Cerebellar nuclear complex (tissue), 1 donor: ENCODE results near the gene KCNH3.
"Not testable (repeated sequence)": the region's sequence is repeated elsewhere in the genome, so short reads cannot be mapped to it uniquely, and the experiment has no call there.

ENCODE experiments used
- DNase-seq, 2 experiments: peaks; one replicate each; lab custom pipeline; 2025; lab: John Stamatoyannopoulos, UW

The KCNH3 gene, protein sequence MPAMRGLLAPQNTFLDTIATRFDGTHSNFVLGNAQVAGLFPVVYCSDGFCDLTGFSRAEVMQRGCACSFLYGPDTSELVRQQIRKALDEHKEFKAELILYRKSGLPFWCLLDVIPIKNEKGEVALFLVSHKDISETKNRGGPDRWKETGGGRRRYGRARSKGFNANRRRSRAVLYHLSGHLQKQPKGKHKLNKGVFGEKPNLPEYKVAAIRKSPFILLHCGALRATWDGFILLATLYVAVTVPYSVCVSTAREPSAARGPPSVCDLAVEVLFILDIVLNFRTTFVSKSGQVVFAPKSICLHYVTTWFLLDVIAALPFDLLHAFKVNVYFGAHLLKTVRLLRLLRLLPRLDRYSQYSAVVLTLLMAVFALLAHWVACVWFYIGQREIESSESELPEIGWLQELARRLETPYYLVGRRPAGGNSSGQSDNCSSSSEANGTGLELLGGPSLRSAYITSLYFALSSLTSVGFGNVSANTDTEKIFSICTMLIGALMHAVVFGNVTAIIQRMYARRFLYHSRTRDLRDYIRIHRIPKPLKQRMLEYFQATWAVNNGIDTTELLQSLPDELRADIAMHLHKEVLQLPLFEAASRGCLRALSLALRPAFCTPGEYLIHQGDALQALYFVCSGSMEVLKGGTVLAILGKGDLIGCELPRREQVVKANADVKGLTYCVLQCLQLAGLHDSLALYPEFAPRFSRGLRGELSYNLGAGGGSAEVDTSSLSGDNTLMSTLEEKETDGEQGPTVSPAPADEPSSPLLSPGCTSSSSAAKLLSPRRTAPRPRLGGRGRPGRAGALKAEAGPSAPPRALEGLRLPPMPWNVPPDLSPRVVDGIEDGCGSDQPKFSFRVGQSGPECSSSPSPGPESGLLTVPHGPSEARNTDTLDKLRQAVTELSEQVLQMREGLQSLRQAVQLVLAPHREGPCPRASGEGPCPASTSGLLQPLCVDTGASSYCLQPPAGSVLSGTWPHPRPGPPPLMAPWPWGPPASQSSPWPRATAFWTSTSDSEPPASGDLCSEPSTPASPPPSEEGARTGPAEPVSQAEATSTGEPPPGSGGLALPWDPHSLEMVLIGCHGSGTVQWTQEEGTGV

DNA sequence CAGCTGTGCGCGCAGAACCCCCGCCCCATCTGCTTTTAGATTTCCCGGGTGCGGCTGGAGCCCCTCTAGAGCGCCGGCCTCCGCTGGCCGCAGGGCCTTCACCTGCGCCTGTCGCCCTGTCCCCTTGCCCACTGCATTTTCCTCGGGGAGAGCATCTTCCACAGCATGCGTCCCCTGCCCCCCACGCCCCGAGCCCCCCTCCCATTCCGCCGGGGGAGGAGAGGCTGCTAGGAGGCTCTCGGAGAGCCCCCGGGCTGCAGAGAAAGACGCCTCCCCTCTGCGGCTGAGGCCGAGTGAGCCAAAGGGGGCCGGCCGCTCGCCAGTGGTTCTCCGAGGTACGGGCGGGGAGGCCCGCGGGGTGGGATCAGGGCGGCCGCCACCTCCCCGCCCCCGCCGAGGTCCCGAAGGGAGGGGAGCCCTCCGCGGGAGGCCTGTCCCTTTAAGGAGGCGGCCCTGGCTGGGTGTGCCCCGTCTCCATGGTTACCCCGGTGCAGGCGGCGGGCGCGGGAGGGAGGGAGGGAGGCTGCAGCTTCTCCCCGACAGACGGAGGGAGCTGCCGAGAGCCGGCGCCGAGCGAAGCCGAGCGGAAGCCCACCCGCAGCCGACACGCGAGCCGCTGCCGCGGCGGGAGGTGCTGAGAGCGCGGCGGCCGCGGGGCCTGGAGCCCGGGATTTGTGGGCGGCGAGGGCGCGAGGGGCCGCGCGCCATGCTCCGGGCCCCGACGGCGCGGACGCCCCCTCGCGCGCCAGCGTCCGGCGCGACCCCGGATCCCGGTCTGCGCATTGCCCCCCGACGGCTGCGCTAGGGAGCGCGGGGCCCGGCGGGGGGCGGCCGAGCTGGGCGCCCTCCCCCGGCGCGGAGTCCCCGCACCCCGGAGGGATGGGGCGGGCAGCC is at the start of gene KCNH3:
KCNH3 (plus strand) TSS at position 521 of the 894 bp plus-strand sequence. CDS start 387 bp downstream, outside the sequence.
- peak in 1 of 2 experiments; percentile 19 for DNase-seq

- no peak for DNase-seq
Measured at GRCh38 chr12:49489154-49489553, 49.7 kb upstream of the KCNH3 start.

GRCh38 chr12:49489720-49490119 is 49.1 kb upstream of the KCNH3 start:
- DNase-seq: no peak

GRCh38 chr12:49491823-49492222 is 47.0 kb upstream of the KCNH3 start:
- no peak for DNase-seq

DNA sequence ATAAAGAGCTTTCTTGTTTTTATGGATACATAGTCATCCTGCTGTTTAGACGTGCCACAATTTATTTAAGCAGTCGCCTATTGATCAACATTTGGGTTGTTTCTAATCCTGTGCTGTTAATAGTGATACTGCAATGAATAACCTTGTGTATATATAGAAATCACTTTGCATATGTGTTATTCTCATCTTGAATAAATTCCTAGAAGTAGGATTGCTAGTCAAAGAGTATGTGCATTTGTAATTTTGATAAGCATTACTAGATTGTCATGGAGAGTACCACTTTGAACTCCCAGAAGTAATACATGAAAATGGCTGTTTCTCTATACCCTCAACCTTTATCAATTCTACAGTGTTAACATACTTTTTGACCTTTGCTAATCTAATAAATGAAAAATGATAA is 44.9 kb upstream of the KCNH3 start:
- no peak for DNase-seq

DNA sequence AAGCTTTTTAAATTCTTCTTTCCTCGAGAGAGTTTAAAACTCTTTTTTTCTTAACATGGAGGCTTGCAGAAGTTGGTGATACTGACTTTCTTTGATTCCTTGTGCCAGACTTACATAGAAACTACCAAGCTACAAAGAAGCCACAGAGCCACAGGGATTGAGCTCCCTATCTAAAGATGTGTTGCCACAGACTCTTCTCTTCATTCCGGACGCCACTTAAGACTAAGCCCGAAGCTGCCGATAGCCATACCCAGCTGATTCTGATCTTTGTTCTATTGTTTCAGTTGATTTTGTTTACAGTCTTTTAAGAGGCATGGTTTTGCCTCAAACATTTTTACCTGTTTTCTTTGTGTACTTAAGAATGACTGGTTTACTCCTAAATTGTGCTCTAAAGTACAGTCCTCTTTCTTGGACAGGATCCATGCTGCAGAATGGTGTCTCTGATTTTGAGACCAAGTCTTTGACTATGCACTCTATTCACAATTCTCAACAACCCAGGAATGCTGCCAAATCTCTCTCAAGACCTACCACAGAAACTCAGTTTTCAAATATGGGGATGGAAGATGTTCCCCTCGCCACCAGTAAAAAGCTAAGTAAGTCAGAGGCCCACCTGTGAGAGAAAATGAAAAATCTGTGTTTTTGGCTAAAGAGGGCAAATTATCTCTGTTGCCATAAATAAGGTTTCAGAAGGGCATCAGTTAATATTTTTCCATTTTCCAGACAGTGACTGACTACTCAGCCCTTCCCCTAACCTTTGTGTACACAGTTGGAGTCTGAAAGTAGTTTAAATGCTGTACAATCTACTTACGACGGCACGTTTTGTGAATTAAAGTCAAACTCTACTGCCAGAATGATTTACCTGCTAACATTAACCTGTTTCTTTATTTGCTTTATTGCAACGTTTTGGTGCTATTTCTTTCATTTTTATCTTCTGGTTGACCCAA is 42.1 kb upstream of the KCNH3 start:
- DNase-seq: no peak

GRCh38 chr12:49501895-49502294 is 36.9 kb upstream of the KCNH3 start:
- DNase-seq: no peak

- DNase-seq: no peak
Measured at GRCh38 chr12:49502590-49502989, 36.2 kb upstream of the KCNH3 start.

DNA sequence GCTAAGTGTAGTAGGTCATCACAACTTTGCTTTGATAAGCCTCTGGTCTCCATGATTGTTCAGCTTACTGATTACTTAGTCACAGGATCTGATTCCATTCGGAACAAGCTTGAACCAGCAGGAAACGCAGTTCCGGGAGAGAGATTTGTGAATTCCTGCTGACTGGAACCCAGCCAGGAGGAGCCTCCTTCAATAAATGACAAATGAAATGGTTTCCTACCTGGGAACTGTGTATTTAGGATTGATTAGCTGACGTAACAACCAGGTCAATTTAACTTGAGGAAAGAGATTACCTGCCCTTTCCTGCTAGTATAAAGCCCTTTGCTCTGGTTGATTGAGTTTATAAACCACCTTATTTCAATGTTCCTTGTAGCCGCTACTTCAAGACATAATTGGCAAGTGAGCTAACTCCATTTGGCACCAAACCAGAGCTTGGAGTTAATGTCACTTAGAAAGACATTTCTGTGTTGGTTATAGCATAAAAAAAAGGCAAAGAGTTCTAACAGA is 35.1 kb upstream of the KCNH3 start:
- no peak for DNase-seq

DNA sequence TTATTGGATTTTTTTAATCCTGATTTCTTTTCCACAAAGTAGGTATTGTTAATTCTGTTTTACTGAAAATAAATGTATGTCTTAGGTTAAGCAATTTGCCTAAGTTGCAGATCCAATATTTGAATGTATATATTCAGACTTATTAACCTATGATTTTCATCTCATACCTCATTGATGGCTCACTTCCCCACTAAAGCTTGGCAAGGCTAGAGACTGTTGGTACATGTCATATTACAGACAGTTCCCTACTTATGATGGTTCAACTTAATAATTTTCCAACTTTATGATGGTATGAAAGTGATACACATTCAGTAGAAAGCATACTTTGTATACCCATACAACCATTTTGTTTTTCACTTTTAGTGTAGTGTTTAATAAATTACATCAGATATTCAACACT is 33.2 kb upstream of the KCNH3 start:
- DNase-seq: no peak

DNA sequence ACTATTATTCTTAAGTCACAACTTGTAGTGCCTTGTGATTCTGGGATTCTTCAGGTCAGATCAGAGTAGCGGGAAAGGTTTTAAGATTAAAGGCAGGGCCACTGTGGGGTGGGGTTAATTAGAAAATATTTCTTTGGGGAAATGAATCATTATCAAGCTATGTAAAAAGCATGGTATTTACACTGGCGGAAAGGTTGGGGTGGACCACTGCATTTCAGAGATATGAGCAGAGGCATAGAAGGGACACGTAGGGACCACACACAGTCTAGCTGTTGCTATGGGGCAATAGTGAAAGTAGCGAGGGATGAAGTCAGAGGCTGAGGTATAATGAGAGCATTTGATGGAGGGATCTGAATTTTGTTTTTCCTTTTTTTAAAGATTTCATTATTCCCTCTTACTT is 31.7 kb upstream of the KCNH3 start:
- no peak for DNase-seq

- DNase-seq: not testable (repeated sequence)
Measured at GRCh38 chr12:49509681-49510080, 29.1 kb upstream of the KCNH3 start.

DNA sequence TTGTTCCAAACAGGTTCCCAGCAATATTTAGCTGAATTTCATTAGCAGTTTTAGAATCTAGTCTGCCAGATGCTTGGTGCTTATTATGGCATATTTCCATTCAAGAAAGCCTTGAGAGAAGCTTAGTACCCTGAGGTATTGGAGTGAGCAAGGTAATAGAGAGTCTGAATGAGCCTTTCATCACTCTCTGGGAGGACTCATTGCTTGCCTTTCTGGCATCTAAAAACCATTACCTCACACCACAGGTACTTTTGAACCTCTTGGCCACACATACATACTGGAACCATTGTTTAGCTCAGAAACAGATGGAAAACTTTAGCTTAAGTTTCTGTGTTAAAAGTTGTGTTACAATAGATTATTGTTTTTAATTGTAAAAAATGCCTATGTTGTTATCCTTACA is 27.4 kb upstream of the KCNH3 start:
- no peak for DNase-seq

DNA sequence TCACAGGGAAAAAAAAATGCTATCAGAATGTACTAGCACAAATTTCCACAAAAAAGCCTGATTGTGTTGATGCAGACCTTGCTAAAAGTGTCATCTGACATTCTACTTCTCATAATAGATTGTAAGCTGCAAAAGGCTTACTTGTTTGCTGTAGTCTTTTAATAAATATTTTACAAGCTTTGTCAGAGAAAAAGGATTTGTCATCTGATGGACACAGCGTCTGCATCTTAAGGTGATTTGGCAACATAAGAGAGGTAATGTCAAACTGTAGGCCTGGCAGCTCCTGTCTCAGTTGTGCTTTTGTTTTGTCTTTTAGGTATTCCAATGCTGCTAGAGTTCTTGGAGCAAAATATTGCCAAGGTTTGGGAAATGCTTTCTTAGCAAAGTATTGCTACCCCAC is 26.3 kb upstream of the KCNH3 start:
- DNase-seq: no peak

GRCh38 chr12:49515266-49515665 is 23.6 kb upstream of the KCNH3 start:
- DNase-seq: no peak

DNA sequence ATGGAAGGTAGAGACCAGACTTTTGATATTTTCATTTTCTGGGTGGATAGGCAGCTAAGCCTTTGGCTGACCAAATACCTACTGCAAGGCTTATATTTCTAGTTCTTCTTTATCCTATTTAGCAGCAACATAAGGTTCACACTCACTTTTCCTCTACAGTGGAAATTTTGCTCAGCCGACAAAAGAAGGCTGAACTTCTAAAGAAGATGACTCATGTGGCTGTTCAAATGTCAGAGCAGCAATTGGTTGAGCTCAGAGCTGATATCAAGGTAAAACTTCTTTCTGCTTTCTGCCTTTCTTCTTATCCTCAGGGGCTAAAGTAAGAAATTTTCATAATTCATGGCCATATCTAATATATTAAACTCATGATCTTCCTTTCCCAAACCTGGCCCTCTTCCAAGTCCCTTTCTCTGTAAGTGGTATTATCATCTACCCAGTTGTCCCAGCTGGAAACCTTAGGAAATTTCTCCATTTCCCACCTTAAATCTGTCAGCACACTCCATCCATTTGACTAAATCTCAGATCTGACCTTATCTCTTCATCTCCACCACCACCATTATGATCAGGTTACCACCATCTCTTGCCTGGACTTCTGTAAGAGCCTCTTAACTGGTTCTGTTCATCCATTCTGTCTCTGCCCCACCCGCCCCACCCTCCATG is 19.8 kb upstream of the KCNH3 start:
- no peak for DNase-seq

- DNase-seq: no peak
Measured at GRCh38 chr12:49519574-49519936, 19.3 kb upstream of the KCNH3 start.

DNA sequence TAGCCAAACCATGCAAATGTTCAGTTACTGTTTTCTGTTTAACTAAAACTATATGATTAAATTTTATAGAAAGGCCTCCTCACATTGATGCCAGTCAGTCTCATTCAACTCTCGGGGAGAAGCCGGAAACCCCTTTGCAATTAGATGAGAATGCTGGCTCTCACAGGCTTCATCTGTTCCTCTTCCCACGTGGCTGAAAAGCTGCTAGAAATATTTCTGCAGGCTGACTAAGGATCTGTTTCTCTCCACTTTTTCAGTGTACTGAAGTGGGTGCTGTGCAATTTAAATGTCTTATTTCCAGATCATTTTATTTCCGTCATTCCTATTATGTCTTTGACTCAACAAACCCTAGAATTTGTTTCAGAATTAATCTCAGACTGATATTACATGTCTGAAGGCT is 17.4 kb upstream of the KCNH3 start:
- no peak for DNase-seq

DNA sequence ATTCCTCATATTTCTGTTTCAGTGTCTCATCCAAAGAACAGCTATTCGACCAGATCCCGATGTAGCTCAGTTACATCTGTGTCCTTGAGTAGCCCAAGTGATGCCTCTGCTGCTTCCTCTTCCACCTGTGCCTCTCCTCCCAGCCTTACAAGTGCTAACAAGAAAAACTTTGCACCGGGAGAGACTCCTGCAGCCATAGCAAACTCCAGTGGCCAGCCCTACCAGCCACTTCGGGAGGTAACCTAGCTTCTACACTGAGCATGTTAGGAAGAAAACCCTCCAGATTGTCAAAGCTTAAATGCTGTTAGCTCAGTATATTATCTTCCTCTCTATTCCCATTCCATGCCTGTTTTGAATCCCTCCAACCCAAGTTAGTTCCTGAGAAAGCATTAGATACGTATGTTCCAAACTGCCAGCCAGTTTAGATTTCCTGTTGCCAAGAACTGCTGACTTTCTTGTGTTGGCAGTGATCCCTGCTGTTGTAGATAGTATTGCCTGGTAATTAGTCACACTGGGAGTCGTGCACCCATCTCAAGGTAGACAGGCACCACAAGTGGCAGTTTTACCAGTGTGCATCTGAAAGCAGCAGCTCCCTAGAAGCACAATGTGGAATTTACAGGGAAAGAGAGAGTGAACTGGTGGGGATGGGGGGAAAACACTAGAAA is 14.0 kb upstream of the KCNH3 start:
- DNase-seq: no peak
